SK-N-SH (cell line): Measurements from ENCODE around the gene CFDP1. TPM values are rescaled to one million over a fixed set of nuclear protein-coding genes. Genes with fewer than 3 reads are reported as not detected.
A peak's percentile ranks its signal among the peaks of the same experiment; 100 is the strongest.

ENCODE experiments used
- CTCF ChIA-PET: fragments of 300-600, 350-600 bp; formaldehyde crosslinking; extraction: SDS; loops from one replicate; lab custom pipeline; 2021; lab: Yijun Ruan, JAX
- POLR2A ChIA-PET: fragments of 350-600 bp; sonication (Branson Sonifier 250); formaldehyde crosslinking; extraction: SDS; loops from one replicate; lab custom pipeline; 2020; ENCODE audit warnings: antibody characterized with exemption, inconsistent platforms; lab: Yijun Ruan, JAX
- DNase-seq: peaks from one replicate; pipeline ENCODE4 v3.0.0; 2012
- H2AFZ ChIP-seq: fragments of 200-600 bp; sonication (generic); 2 replicates; pipeline ENCODE4 v1.8.1; 2016; ENCODE audit warnings: antibody characterized with exemption, mild to moderate bottlenecking, low read depth
- H3F3A ChIP-seq: fragments of 200-600 bp; sonication (generic); replicated peaks from 2 replicates; pipeline ENCODE3; 2016; ENCODE audit warnings: antibody characterized with exemption, mild to moderate bottlenecking; ENCODE audit not compliant: insufficient read depth
- H3K27ac ChIP-seq, 2 experiments: fragments of 200-500 bp in 1 of 2; fragments of 200-600 bp in 1 of 2; sonication (Bioruptor generic) in 1 of 2; sonication (generic), shearing (Covaris generic) in 1 of 2; 2 replicates each; pipeline versions ENCODE4 v1.5.1 to v1.6.1; 2014 to 2016; ENCODE audit warnings: low read depth in 2 of 2, inconsistent platforms in 1 of 2, low read length in 1 of 2, mild to moderate bottlenecking in 1 of 2, mixed read lengths in 1 of 2
- H3K27me3 ChIP-seq: fragments of 200-600 bp; sonication (generic), shearing (Covaris generic); 2 replicates; pipeline ENCODE4 v1.6.1; 2016; ENCODE audit warnings: mixed run types; ENCODE audit not compliant: insufficient read depth
- H3K36me3 ChIP-seq, 2 experiments: fragments of 200-500 bp in 1 of 2; fragments of 200-600 bp in 1 of 2; sonication (Bioruptor generic) in 1 of 2; sonication (generic) in 1 of 2; replicated peaks in 1 of 2; 2 replicates each; pipeline versions ENCODE3 to v1.5.1; 2014 to 2016; ENCODE audit warnings: low read length in 1 of 2, mild to moderate bottlenecking in 1 of 2; ENCODE audit not compliant: insufficient read depth in 2 of 2, control insufficient read depth in 1 of 2
- H3K4me1 ChIP-seq, 2 experiments: fragments of 200-500 bp in 1 of 2; fragments of 200-600 bp in 1 of 2; sonication (Bioruptor generic) in 1 of 2; sonication (generic), shearing (Covaris generic) in 1 of 2; 2 replicates each; pipeline versions ENCODE4 v1.5.1 to v1.6.1; 2014 to 2016; ENCODE audit warnings: low read depth in 1 of 2, low read length in 1 of 2, mixed run types in 1 of 2; ENCODE audit not compliant: insufficient read depth in 2 of 2, control insufficient read depth in 1 of 2
- H3K4me2 ChIP-seq: fragments of 200-600 bp; sonication (generic), shearing (Covaris generic); 2 replicates; pipeline ENCODE4 v1.6.1; 2017; ENCODE audit warnings: mixed run types
- H3K4me3 ChIP-seq, 2 experiments: fragments of 200-500 bp in 1 of 2; fragments of 200-600 bp in 1 of 2; sonication (Bioruptor generic) in 1 of 2; sonication (generic), shearing (Covaris generic) in 1 of 2; 2 replicates each; pipeline versions ENCODE4 v1.5.1 to v1.8.1; 2014 to 2016; ENCODE audit warnings: low read depth in 2 of 2, inconsistent platforms in 1 of 2, low read length in 1 of 2, mild to moderate bottlenecking in 1 of 2, mixed read lengths in 1 of 2, moderate library complexity in 1 of 2
- H3K79me2 ChIP-seq: fragments of 200-600 bp; sonication (generic); 2 replicates; pipeline ENCODE4 v1.8.1; 2017; ENCODE audit warnings: mild to moderate bottlenecking; ENCODE audit not compliant: insufficient read depth
- H3K9ac ChIP-seq: fragments of 200-600 bp; sonication (generic); 2 replicates; pipeline ENCODE4 v1.6.1; 2017; ENCODE audit warnings: mixed run types
- H3K9me2 ChIP-seq: fragments of 200-600 bp; sonication (generic); 2 replicates; pipeline ENCODE4 v1.6.1; 2017; ENCODE audit warnings: mixed run types
- H3K9me3 ChIP-seq: fragments of 200-600 bp; sonication (generic); 2 replicates; pipeline ENCODE4 v1.6.1; 2017; ENCODE audit warnings: mixed run types, mild to moderate bottlenecking, moderate library complexity
- H4K20me1 ChIP-seq: fragments of 200-600 bp; sonication (generic); 2 replicates; pipeline ENCODE4 v1.6.1; 2017; ENCODE audit warnings: mild to moderate bottlenecking, mixed run types; ENCODE audit not compliant: insufficient read depth
- EZH2phosphoT487 ChIP-seq: fragments of 200-600 bp; sonication (generic); IDR thresholded peaks from 2 replicates; pipeline ENCODE4 v1.6.1; 2017; ENCODE audit warnings: low read depth, mixed run types, mild to moderate bottlenecking, antibody characterized with exemption, moderate library complexity, borderline replicate concordance
- FOSL2 ChIP-seq: IDR thresholded peaks from 2 replicates; pipeline ENCODE4 v1.4.0; 2012; ENCODE audit warnings: low read depth, mild to moderate bottlenecking, moderate library complexity, borderline replicate concordance
- FOXJ3 ChIP-seq: sonication (generic); formaldehyde crosslinking; IDR thresholded peaks from 2 replicates; pipeline ENCODE4 v1.5.1; 2020; ENCODE audit warnings: mild to moderate bottlenecking, missing genetic modification reagents
- FOXM1 ChIP-seq: IDR thresholded peaks from 2 replicates; pipeline ENCODE4 v1.4.0; 2012; ENCODE audit warnings: low read depth, mild to moderate bottlenecking
- GABPA ChIP-seq: IDR thresholded peaks from 2 replicates; pipeline ENCODE4 v1.4.0; 2012; ENCODE audit warnings: low read depth, mild to moderate bottlenecking
- JUND ChIP-seq: IDR thresholded peaks from 2 replicates; pipeline ENCODE4 v1.4.0; 2012
- MEF2A ChIP-seq: IDR thresholded peaks from 2 replicates; pipeline ENCODE4 v1.4.0; 2012; ENCODE audit warnings: low read depth, borderline replicate concordance
- NFIC ChIP-seq: IDR thresholded peaks from 2 replicates; pipeline ENCODE4 v1.4.0; 2012; ENCODE audit warnings: borderline replicate concordance
- NRF1 ChIP-seq: IDR thresholded peaks from 2 replicates; pipeline ENCODE4 v1.6.1; 2012; ENCODE audit warnings: low read depth, mild to moderate bottlenecking, low read length
- RAD21 ChIP-seq: IDR thresholded peaks from 2 replicates; pipeline ENCODE4 v1.6.1; 2012; ENCODE audit warnings: mild to moderate bottlenecking, low read length
- RCOR1 ChIP-seq: fragments of 150-350 bp; IDR thresholded peaks from 2 replicates; pipeline ENCODE4 v1.6.1; 2017; ENCODE audit warnings: antibody characterized with exemption, low read length
- RXRA ChIP-seq: IDR thresholded peaks from 2 replicates; pipeline ENCODE4 v1.4.0; 2012; ENCODE audit warnings: low read depth, mild to moderate bottlenecking, borderline replicate concordance
- SIN3A ChIP-seq: IDR thresholded peaks from 2 replicates; pipeline ENCODE4 v1.6.1; 2012; ENCODE audit warnings: low read depth, mild to moderate bottlenecking, low read length, moderate library complexity, borderline replicate concordance
- SMC3 ChIP-seq: IDR thresholded peaks from 2 replicates; pipeline ENCODE4 v1.6.1; 2012; ENCODE audit warnings: low read depth, low read length, improper control_type of control experiment
- TAF1 ChIP-seq: IDR thresholded peaks from 2 replicates; pipeline ENCODE4 v1.6.1; 2012; ENCODE audit warnings: low read depth, mild to moderate bottlenecking, low read length, moderate library complexity, borderline replicate concordance
- TCF12 ChIP-seq: IDR thresholded peaks from 2 replicates; pipeline ENCODE4 v1.4.0; 2012
- WGBS: methylation state at CpG from one replicate; pipeline ENCODE4 v1.1.6; 2017; ENCODE audit warnings: low lambda C conversion rate; 5-methylcytosine and 5-hydroxymethylcytosine counted together
- polyA plus RNA-seq, 3 experiments: library from polyadenylated mRNA; depleted of rRNA; stranded (reverse); fragments of >200 nt; gene quantifications; 2 replicates each; pipeline ENCODE4 v1.2.3, GENCODE V29; 2012
- TF ChIP-seq, protein P1 (sequence below): fragments of 200-600 bp; sonication (generic); IDR thresholded peaks from 2 replicates; pipeline ENCODE4 v1.6.1; 2017; ENCODE audit warnings: antibody characterized with exemption, mild to moderate bottlenecking, moderate library complexity
- TF ChIP-seq, protein P2 (sequence below): IDR thresholded peaks from 2 replicates; pipeline ENCODE4; 2012
- TF ChIP-seq, protein P3 (sequence below): IDR thresholded peaks from 2 replicates; pipeline ENCODE4 v1.4.0; 2012; ENCODE audit warnings: low read depth
- TF ChIP-seq, protein P4 (sequence below): fragments of 150-350 bp; IDR thresholded peaks from 2 replicates; pipeline ENCODE4 v1.6.1; 2017; ENCODE audit warnings: antibody characterized with exemption, low read length, low read depth, borderline replicate concordance

CFDP1 gene
- polyA plus RNA-seq, 1 of the 3 experiments (the other 2 are of a cell fraction), result 46.0 TPM

DNA sequence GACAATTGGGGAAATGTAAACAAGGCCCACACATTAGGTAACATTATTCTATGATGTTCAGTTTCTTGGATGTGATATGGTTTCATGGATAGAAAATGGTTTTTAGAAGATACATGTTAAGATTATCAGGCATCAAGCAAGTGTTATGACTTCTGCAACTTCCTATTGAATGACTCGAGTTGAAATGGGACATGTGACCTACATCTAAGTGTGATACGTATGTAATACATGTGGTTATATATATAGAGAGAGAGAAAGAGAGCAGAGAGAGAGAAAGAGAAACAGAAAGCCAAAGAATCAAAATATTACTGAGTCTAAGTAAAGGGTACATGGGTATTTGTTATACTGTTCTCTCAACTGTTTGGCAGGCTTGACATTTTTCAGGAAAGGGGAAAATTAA, 29.5 kb upstream of the CFDP1 start:
- 29% methylated on average over 2 of the region's 2 CpGs for WGBS
- Histone ChIP-seq H3K4me3 (peak overlapping the region; percentile 69 to 85; a peak in 3 of 4 replicates), H3K4me1 (peaks cover 0 to 3% of the 10 kb centered on the region in 2 experiments; a peak in 2 of 4 replicates), H2AFZ (no peak overlapping the region), H4K20me1 (peaks cover 29% of the 10 kb centered on the region), H3F3A (peaks cover 2% of the 10 kb centered on the region), H3K4me2 (peak overlapping the region; percentile 99), H3K36me3 (no peaks in the 10 kb centered on the region), H3K9ac (no peak overlapping the region), H3K9me3 (no peaks in the 10 kb centered on the region), H3K79me2 (peaks cover 63% of the 10 kb centered on the region), H3K27me3 (no peaks in the 10 kb centered on the region), H3K9me2 (no peaks in the 10 kb centered on the region)
- DNase-seq, result no peak
- POLR2A ChIA-PET, result no interaction called here
- CTCF ChIA-PET, result no interaction called here
- TF ChIP-seq SMC3 (no peak), NFIC (no peak)
- TF ChIP-seq, all 33 proteins: peak for 0
- H3K27ac ChIP-seq, result no peak overlapping the region

DNA sequence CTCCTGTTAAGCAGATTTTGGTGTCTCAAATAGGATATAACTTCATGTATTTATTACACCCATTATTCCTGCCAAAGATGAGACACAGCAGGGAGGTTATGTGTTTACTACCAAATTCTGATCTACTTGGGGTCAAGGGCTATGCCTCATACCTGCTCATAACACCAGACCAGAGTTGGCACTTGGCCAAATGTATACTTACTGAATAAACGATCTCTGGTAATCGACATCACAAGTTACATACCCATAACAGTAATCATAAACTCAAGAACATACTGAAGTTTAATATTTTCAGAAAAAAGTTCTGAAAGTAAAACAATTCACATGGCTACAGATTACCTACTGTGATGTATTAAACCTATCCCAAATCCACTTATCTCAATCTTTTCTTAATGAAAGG, 28.3 kb upstream of the CFDP1 start:
- Histone ChIP-seq H3K9me2 (no peaks in the 10 kb centered on the region), H3F3A (peaks cover 2% of the 10 kb centered on the region), H3K9ac (no peak overlapping the region), H3K36me3 (no peaks in the 10 kb centered on the region), H3K9me3 (no peaks in the 10 kb centered on the region), H3K27me3 (no peaks in the 10 kb centered on the region), H3K79me2 (peaks cover 75% of the 10 kb centered on the region), H3K4me2 (no peak overlapping the region), H2AFZ (no peak overlapping the region), H4K20me1 (peaks cover 40% of the 10 kb centered on the region), H3K4me3 (no peak overlapping the region)
- POLR2A ChIA-PET, result no interaction called here
- TF ChIP-seq RXRA, result no peak
- TF ChIP-seq NFIC, result peak; percentile 66
- TF ChIP-seq, all 33 proteins: peak for 1
- WGBS, result 33% methylated on average over 2 of the region's 2 CpGs
- Histone ChIP-seq H3K27ac (no peak overlapping the region), H3K4me1 (peaks cover 0 to 15% of the 10 kb centered on the region in 2 experiments; a peak in 2 of 4 replicates)
- CTCF ChIA-PET, result no interaction called here
- DNase-seq, result no peak

DNA sequence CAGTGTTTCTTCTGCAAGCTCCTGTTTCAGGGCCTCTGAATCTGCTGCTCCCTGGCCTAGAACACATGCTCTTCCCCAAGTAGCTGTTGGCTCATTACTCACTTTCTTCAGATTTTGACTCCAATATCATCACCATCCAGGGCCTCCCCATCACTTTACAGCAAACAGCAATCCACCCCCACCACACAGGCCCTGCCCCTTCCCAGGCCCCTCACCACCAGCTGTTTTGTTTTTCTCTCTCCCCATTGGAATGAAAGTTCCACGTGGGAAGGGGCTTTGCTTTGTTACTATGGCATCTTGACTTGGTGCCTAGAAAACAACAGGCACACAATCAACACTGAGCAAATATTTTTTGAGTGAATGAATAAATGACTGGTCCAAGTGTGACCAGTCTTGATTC, 27.1 kb upstream of the CFDP1 start:
- peaks cover 2% of the 10 kb centered on the region for H3F3A ChIP-seq
- H3K9me2 ChIP-seq, result no peaks in the 10 kb centered on the region
- no peak for TF ChIP-seq EZH2phosphoT487
- no peak for TF ChIP-seq RAD21
- TF ChIP-seq RCOR1, result no peak
- TF ChIP-seq GABPA, result no peak
- TF ChIP-seq RXRA, result no peak
- no peak for TF ChIP-seq MEF2A
- TF ChIP-seq TAF1, result no peak
- TF ChIP-seq TCF12, result no peak
- TF ChIP-seq, protein P1, sequence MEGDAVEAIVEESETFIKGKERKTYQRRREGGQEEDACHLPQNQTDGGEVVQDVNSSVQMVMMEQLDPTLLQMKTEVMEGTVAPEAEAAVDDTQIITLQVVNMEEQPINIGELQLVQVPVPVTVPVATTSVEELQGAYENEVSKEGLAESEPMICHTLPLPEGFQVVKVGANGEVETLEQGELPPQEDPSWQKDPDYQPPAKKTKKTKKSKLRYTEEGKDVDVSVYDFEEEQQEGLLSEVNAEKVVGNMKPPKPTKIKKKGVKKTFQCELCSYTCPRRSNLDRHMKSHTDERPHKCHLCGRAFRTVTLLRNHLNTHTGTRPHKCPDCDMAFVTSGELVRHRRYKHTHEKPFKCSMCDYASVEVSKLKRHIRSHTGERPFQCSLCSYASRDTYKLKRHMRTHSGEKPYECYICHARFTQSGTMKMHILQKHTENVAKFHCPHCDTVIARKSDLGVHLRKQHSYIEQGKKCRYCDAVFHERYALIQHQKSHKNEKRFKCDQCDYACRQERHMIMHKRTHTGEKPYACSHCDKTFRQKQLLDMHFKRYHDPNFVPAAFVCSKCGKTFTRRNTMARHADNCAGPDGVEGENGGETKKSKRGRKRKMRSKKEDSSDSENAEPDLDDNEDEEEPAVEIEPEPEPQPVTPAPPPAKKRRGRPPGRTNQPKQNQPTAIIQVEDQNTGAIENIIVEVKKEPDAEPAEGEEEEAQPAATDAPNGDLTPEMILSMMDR, result no peak
- TF ChIP-seq, protein P2, sequence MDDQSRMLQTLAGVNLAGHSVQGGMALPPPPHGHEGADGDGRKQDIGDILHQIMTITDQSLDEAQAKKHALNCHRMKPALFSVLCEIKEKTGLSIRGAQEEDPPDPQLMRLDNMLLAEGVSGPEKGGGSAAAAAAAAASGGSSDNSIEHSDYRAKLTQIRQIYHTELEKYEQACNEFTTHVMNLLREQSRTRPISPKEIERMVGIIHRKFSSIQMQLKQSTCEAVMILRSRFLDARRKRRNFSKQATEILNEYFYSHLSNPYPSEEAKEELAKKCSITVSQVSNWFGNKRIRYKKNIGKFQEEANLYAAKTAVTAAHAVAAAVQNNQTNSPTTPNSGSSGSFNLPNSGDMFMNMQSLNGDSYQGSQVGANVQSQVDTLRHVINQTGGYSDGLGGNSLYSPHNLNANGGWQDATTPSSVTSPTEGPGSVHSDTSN, result no peak
- no peak for TF ChIP-seq FOXJ3 (CRISPR knock-in tag)
- no peak for TF ChIP-seq FOSL2
- TF ChIP-seq NRF1, result no peak
- TF ChIP-seq FOXM1, result no peak
- no peak for TF ChIP-seq SMC3
- TF ChIP-seq, protein P3, sequence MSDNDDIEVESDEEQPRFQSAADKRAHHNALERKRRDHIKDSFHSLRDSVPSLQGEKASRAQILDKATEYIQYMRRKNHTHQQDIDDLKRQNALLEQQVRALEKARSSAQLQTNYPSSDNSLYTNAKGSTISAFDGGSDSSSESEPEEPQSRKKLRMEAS, result no peak
- TF ChIP-seq SIN3A, result no peak
- TF ChIP-seq, protein P4, sequence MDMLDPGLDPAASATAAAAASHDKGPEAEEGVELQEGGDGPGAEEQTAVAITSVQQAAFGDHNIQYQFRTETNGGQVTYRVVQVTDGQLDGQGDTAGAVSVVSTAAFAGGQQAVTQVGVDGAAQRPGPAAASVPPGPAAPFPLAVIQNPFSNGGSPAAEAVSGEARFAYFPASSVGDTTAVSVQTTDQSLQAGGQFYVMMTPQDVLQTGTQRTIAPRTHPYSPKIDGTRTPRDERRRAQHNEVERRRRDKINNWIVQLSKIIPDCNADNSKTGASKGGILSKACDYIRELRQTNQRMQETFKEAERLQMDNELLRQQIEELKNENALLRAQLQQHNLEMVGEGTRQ, result no peak
- no peak for TF ChIP-seq JUND
- ChIA-PET CTCF (no interaction called here), POLR2A (no interaction called here)
- 73% methylated on average over 1 of the region's 1 CpG for WGBS
- peak overlapping the region in 1 of 2 experiments; percentile 3; a peak in 1 of 4 replicates for H3K27ac ChIP-seq
- DNase-seq, result no peak
- H3K4me2 ChIP-seq, result no peak overlapping the region
- no peaks in the 10 kb centered on the region for H3K27me3 ChIP-seq
- H3K9me3 ChIP-seq, result no peaks in the 10 kb centered on the region
- H3K4me3 ChIP-seq, result no peak overlapping the region
- no peak overlapping the region for H3K9ac ChIP-seq
- H3K4me1 ChIP-seq, result peaks cover 0 to 18% of the 10 kb centered on the region in 2 experiments; a peak in 3 of 4 replicates
- peaks cover 46% of the 10 kb centered on the region for H4K20me1 ChIP-seq
- H2AFZ ChIP-seq, result no peak overlapping the region
- peaks cover 85% of the 10 kb centered on the region for H3K79me2 ChIP-seq
- H3K36me3 ChIP-seq, result no peaks in the 10 kb centered on the region
